ENCODE measurements around the gene FNDC1.

Gene FNDC1

DNA sequence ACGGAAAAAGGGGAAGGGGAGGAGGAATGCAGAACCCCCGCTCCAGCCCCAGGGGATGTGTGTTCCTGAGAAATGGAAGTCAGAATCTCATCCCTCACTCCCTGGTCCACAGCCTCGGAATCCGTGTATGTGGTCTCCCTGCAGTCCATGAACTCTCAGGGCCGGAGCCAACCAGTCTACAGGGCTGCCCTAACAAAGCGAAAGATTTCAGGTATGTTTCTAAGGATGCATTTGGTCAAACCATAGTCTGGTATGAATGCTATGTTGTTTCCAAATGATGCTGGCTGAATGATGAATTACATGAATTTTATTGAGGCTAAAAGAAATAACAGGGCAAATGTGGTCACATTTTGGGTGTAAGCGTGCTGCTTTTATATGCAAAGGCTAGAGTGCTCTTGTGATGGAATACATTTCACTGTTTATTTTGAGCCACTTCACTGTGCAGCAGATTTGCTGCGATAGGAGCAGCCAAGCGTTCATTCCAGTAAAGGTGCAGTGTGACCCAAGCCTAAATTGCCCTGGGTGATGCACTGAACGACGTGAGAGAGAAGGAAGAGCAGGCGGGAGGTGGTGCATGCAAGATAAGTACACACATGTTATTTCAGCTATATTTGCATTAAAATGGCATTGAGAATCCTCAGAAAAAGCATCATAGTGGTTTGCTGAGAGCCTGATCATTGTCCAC, 52.4 kb downstream of the FNDC1 start:
- no peak for TF ChIP-seq FOXP2 (optimal IDR thresholded peaks at IDR 0.05; ENCODE audit: borderline replicate concordance, extremely low read depth, extremely low read length, insufficient read depth)
- TF ChIP-seq POLR2AphosphoS5 (IDR thresholded peaks at IDR 0.05; ENCODE audit: low read depth, low read length), result no peak
- no peak for TF ChIP-seq SIN3A (IDR thresholded peaks at IDR 0.05; ENCODE audit: borderline replicate concordance, insufficient read depth, low read length)
- TF ChIP-seq TAF1 (IDR thresholded peaks at IDR 0.05; ENCODE audit: borderline replicate concordance, insufficient read depth, low read length), result no peak
- TF ChIP-seq, protein P1, sequence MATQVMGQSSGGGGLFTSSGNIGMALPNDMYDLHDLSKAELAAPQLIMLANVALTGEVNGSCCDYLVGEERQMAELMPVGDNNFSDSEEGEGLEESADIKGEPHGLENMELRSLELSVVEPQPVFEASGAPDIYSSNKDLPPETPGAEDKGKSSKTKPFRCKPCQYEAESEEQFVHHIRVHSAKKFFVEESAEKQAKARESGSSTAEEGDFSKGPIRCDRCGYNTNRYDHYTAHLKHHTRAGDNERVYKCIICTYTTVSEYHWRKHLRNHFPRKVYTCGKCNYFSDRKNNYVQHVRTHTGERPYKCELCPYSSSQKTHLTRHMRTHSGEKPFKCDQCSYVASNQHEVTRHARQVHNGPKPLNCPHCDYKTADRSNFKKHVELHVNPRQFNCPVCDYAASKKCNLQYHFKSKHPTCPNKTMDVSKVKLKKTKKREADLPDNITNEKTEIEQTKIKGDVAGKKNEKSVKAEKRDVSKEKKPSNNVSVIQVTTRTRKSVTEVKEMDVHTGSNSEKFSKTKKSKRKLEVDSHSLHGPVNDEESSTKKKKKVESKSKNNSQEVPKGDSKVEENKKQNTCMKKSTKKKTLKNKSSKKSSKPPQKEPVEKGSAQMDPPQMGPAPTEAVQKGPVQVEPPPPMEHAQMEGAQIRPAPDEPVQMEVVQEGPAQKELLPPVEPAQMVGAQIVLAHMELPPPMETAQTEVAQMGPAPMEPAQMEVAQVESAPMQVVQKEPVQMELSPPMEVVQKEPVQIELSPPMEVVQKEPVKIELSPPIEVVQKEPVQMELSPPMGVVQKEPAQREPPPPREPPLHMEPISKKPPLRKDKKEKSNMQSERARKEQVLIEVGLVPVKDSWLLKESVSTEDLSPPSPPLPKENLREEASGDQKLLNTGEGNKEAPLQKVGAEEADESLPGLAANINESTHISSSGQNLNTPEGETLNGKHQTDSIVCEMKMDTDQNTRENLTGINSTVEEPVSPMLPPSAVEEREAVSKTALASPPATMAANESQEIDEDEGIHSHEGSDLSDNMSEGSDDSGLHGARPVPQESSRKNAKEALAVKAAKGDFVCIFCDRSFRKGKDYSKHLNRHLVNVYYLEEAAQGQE (IDR thresholded peaks at IDR 0.05; ENCODE audit: insufficient read depth in 1 of 2, low read depth in 2 of 2, low read length in 2 of 2), result no peak

DNA sequence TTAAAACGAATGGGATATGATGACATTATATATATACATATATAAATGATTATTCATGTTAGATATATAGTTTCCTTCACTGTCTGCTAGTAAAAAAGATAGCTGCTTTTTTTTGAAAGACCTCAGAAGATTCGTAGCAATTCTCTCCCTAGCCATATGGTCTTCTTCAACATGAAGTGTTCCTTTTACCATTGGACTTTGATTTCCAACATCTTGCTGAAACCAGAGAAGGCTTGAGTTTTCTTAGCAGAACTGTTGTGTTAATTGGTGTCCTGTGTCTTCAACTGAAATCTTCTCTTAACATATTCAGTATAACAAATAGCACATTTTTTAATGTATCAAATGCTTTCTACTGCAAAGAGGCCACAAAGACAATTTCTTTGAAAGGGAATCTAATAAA, 55.3 kb downstream of the FNDC1 start:
- TF ChIP-seq, protein P1 (IDR thresholded peaks at IDR 0.05; ENCODE audit: insufficient read depth in 1 of 2, low read depth in 2 of 2, low read length in 2 of 2), result no peak
- TF ChIP-seq FOXP2 (optimal IDR thresholded peaks at IDR 0.05; ENCODE audit: borderline replicate concordance, extremely low read depth, extremely low read length, insufficient read depth), result no peak
- TF ChIP-seq SIN3A (IDR thresholded peaks at IDR 0.05; ENCODE audit: borderline replicate concordance, insufficient read depth, low read length), result no peak
- TF ChIP-seq TAF1 (IDR thresholded peaks at IDR 0.05; ENCODE audit: borderline replicate concordance, insufficient read depth, low read length), result no peak
- no peak for TF ChIP-seq POLR2AphosphoS5 (IDR thresholded peaks at IDR 0.05; ENCODE audit: low read depth, low read length)

DNA sequence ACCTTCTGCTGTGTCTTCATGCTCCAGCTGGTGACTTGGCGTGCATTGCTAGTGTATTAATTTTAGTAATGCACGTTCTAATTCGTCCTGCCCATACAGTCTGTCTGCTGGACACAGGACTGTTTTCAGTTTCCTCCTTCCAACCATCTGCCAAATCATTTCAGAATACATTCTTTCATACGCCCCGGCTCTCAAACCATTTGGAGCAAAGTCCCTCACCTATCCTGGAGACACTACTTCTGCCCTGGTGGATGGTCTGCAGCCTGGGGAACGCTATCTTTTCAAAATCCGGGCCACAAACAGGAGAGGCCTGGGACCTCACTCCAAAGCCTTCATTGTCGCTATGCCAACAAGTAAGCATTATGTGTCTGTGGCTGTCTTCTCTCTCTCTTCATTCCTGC, 60.5 kb downstream of the FNDC1 start:
- TF ChIP-seq, protein P1 (IDR thresholded peaks at IDR 0.05; ENCODE audit: insufficient read depth in 1 of 2, low read depth in 2 of 2, low read length in 2 of 2), result no peak
- no peak for TF ChIP-seq TAF1 (IDR thresholded peaks at IDR 0.05; ENCODE audit: borderline replicate concordance, insufficient read depth, low read length)
- no peak for TF ChIP-seq POLR2AphosphoS5 (IDR thresholded peaks at IDR 0.05; ENCODE audit: low read depth, low read length)
- TF ChIP-seq FOXP2 (optimal IDR thresholded peaks at IDR 0.05; ENCODE audit: borderline replicate concordance, extremely low read depth, extremely low read length, insufficient read depth), result no peak
- no peak for TF ChIP-seq SIN3A (IDR thresholded peaks at IDR 0.05; ENCODE audit: borderline replicate concordance, insufficient read depth, low read length)

- no peak for TF ChIP-seq POLR2AphosphoS5 (IDR thresholded peaks at IDR 0.05; ENCODE audit: low read depth, low read length)
- TF ChIP-seq FOXP2 (optimal IDR thresholded peaks at IDR 0.05; ENCODE audit: borderline replicate concordance, extremely low read depth, extremely low read length, insufficient read depth), result no peak
- TF ChIP-seq SIN3A (IDR thresholded peaks at IDR 0.05; ENCODE audit: borderline replicate concordance, insufficient read depth, low read length), result no peak
- TF ChIP-seq, protein P1 (IDR thresholded peaks at IDR 0.05; ENCODE audit: insufficient read depth in 1 of 2, low read depth in 2 of 2, low read length in 2 of 2), result no peak
- TF ChIP-seq TAF1 (IDR thresholded peaks at IDR 0.05; ENCODE audit: borderline replicate concordance, insufficient read depth, low read length), result no peak
These were observed 63.0 kb downstream of the FNDC1 start for GRCh38 chr6:159232106-159232645.

Data from PFSK-1 (cell line).